ENCODE measurements around the gene ZNF280A.
"Not testable (repeated sequence)": the region's sequence is repeated elsewhere in the genome, so short reads cannot be mapped to it uniquely, and the experiment has no call there.

The ZNF280A gene

GRCh38 chr22:22546490-22546889, 26.4 kb upstream of the ZNF280A start:
- in situ Hi-C loops (cut with MboI; ENCODE audit: low sequenced_read_pairs): no loop called here

- in situ Hi-C loops (cut with MboI; ENCODE audit: low sequenced_read_pairs): no loop called here
Measured at GRCh38 chr22:22545084-22545483, 25.0 kb upstream of the ZNF280A start.

GRCh38 chr22:22538226-22538989, 18.3 kb upstream of the ZNF280A start:
- in situ Hi-C loops (cut with MboI; ENCODE audit: low sequenced_read_pairs): no loop called here

GRCh38 chr22:22536916-22537315, 16.8 kb upstream of the ZNF280A start:
- in situ Hi-C loops (cut with MboI; ENCODE audit: low sequenced_read_pairs): no loop called here

GRCh38 chr22:22536515-22536914, 16.4 kb upstream of the ZNF280A start:
- in situ Hi-C loops (cut with MboI; ENCODE audit: low sequenced_read_pairs): no loop called here

- in situ Hi-C loops (cut with MboI; ENCODE audit: low sequenced_read_pairs): no loop called here
Measured at GRCh38 chr22:22535662-22536061, 15.6 kb upstream of the ZNF280A start.

GRCh38 chr22:22534604-22535415, 14.7 kb upstream of the ZNF280A start:
- in situ Hi-C loops (cut with MboI; ENCODE audit: low sequenced_read_pairs): no loop called here

- in situ Hi-C loops (cut with MboI; ENCODE audit: low sequenced_read_pairs): no loop called here
Measured at GRCh38 chr22:22533863-22534262, 13.8 kb upstream of the ZNF280A start.

GRCh38 chr22:22533417-22533816, 13.3 kb upstream of the ZNF280A start:
- in situ Hi-C loops (cut with MboI; ENCODE audit: low sequenced_read_pairs): no loop called here

- in situ Hi-C loops (cut with MboI; ENCODE audit: low sequenced_read_pairs): not testable (repeated sequence)
Measured at GRCh38 chr22:22532547-22533071, 12.5 kb upstream of the ZNF280A start.

- in situ Hi-C loops (cut with MboI; ENCODE audit: low sequenced_read_pairs): no loop called here
Measured at GRCh38 chr22:22531770-22532546, 11.9 kb upstream of the ZNF280A start.

GRCh38 chr22:22528780-22529179, 8.7 kb upstream of the ZNF280A start:
- in situ Hi-C loops (cut with MboI; ENCODE audit: low sequenced_read_pairs): no loop called here

- in situ Hi-C loops (cut with MboI; ENCODE audit: low sequenced_read_pairs): no loop called here
Measured at GRCh38 chr22:22527312-22527711, 7.2 kb upstream of the ZNF280A start.

GRCh38 chr22:22526125-22526912, 6.2 kb upstream of the ZNF280A start:
- in situ Hi-C loops (cut with MboI; ENCODE audit: low sequenced_read_pairs): no loop called here

GRCh38 chr22:22523494-22523893, 3.4 kb upstream of the ZNF280A start:
- in situ Hi-C loops (cut with MboI; ENCODE audit: low sequenced_read_pairs): no loop called here

- in situ Hi-C loops (cut with MboI; ENCODE audit: low sequenced_read_pairs): no loop called here
Measured at GRCh38 chr22:22521631-22522030, 1.6 kb upstream of the ZNF280A start.

- in situ Hi-C loops (cut with MboI; ENCODE audit: low sequenced_read_pairs): no loop called here
Measured at GRCh38 chr22:22520667-22521602, 865 bp upstream of the ZNF280A start.

GRCh38 chr22:22519591-22519990, 479 bp downstream of the ZNF280A start:
- in situ Hi-C loops (cut with MboI; ENCODE audit: low sequenced_read_pairs): no loop called here

GRCh38 chr22:22516992-22517391, 3.1 kb downstream of the ZNF280A start:
- in situ Hi-C loops (cut with MboI; ENCODE audit: low sequenced_read_pairs): no loop called here
